SK-N-SH (cell line): ENCODE data around the gene FOSB. TPM values are rescaled to one million over a fixed set of nuclear protein-coding genes. Genes with fewer than 3 reads are reported as not detected.

Experiments used
- CTCF ChIA-PET: fragments of 300-600, 350-600 bp; formaldehyde crosslinking; extraction: SDS; loops from one replicate; lab custom pipeline; 2021; lab: Yijun Ruan, JAX
- POLR2A ChIA-PET: fragments of 350-600 bp; sonication (Branson Sonifier 250); formaldehyde crosslinking; extraction: SDS; loops from one replicate; lab custom pipeline; 2020; ENCODE audit warnings: antibody characterized with exemption, inconsistent platforms; lab: Yijun Ruan, JAX
- DNase-seq: peaks from one replicate; pipeline ENCODE4 v3.0.0; 2012
- H2AFZ ChIP-seq: fragments of 200-600 bp; sonication (generic); 2 replicates; pipeline ENCODE4 v1.8.1; 2016; ENCODE audit warnings: antibody characterized with exemption, mild to moderate bottlenecking, low read depth
- H3F3A ChIP-seq: fragments of 200-600 bp; sonication (generic); replicated peaks from 2 replicates; pipeline ENCODE3; 2016; ENCODE audit warnings: antibody characterized with exemption, mild to moderate bottlenecking; ENCODE audit not compliant: insufficient read depth
- H3K27ac ChIP-seq, 2 experiments: fragments of 200-500 bp in 1 of 2; fragments of 200-600 bp in 1 of 2; sonication (Bioruptor generic) in 1 of 2; sonication (generic), shearing (Covaris generic) in 1 of 2; 2 replicates each; pipeline versions ENCODE4 v1.5.1 to v1.6.1; 2014 to 2016; ENCODE audit warnings: low read depth in 2 of 2, inconsistent platforms in 1 of 2, low read length in 1 of 2, mild to moderate bottlenecking in 1 of 2, mixed read lengths in 1 of 2
- H3K27me3 ChIP-seq: fragments of 200-600 bp; sonication (generic), shearing (Covaris generic); 2 replicates; pipeline ENCODE4 v1.6.1; 2016; ENCODE audit warnings: mixed run types; ENCODE audit not compliant: insufficient read depth
- H3K36me3 ChIP-seq, 2 experiments: fragments of 200-500 bp in 1 of 2; fragments of 200-600 bp in 1 of 2; sonication (Bioruptor generic) in 1 of 2; sonication (generic) in 1 of 2; replicated peaks in 1 of 2; 2 replicates each; pipeline versions ENCODE3 to v1.5.1; 2014 to 2016; ENCODE audit warnings: low read length in 1 of 2, mild to moderate bottlenecking in 1 of 2; ENCODE audit not compliant: insufficient read depth in 2 of 2, control insufficient read depth in 1 of 2
- H3K4me1 ChIP-seq, 2 experiments: fragments of 200-500 bp in 1 of 2; fragments of 200-600 bp in 1 of 2; sonication (Bioruptor generic) in 1 of 2; sonication (generic), shearing (Covaris generic) in 1 of 2; 2 replicates each; pipeline versions ENCODE4 v1.5.1 to v1.6.1; 2014 to 2016; ENCODE audit warnings: low read depth in 1 of 2, low read length in 1 of 2, mixed run types in 1 of 2; ENCODE audit not compliant: insufficient read depth in 2 of 2, control insufficient read depth in 1 of 2
- H3K4me2 ChIP-seq: fragments of 200-600 bp; sonication (generic), shearing (Covaris generic); 2 replicates; pipeline ENCODE4 v1.6.1; 2017; ENCODE audit warnings: mixed run types
- H3K4me3 ChIP-seq, 2 experiments: fragments of 200-500 bp in 1 of 2; fragments of 200-600 bp in 1 of 2; sonication (Bioruptor generic) in 1 of 2; sonication (generic), shearing (Covaris generic) in 1 of 2; 2 replicates each; pipeline versions ENCODE4 v1.5.1 to v1.8.1; 2014 to 2016; ENCODE audit warnings: low read depth in 2 of 2, inconsistent platforms in 1 of 2, low read length in 1 of 2, mild to moderate bottlenecking in 1 of 2, mixed read lengths in 1 of 2, moderate library complexity in 1 of 2
- H3K79me2 ChIP-seq: fragments of 200-600 bp; sonication (generic); 2 replicates; pipeline ENCODE4 v1.8.1; 2017; ENCODE audit warnings: mild to moderate bottlenecking; ENCODE audit not compliant: insufficient read depth
- H3K9ac ChIP-seq: fragments of 200-600 bp; sonication (generic); 2 replicates; pipeline ENCODE4 v1.6.1; 2017; ENCODE audit warnings: mixed run types
- H3K9me2 ChIP-seq: fragments of 200-600 bp; sonication (generic); 2 replicates; pipeline ENCODE4 v1.6.1; 2017; ENCODE audit warnings: mixed run types
- H3K9me3 ChIP-seq: fragments of 200-600 bp; sonication (generic); 2 replicates; pipeline ENCODE4 v1.6.1; 2017; ENCODE audit warnings: mixed run types, mild to moderate bottlenecking, moderate library complexity
- H4K20me1 ChIP-seq: fragments of 200-600 bp; sonication (generic); 2 replicates; pipeline ENCODE4 v1.6.1; 2017; ENCODE audit warnings: mild to moderate bottlenecking, mixed run types; ENCODE audit not compliant: insufficient read depth
- ELF1 ChIP-seq: IDR thresholded peaks from 2 replicates; pipeline ENCODE4 v1.4.0; 2012
- EP300 ChIP-seq, 2 experiments: IDR thresholded peaks; 2 replicates each; pipeline versions ENCODE4 v1.4.0 to v1.6.1; 2012; ENCODE audit warnings: borderline replicate concordance in 1 of 2, low read depth in 1 of 2, low read length in 1 of 2
- FOSL2 ChIP-seq: IDR thresholded peaks from 2 replicates; pipeline ENCODE4 v1.4.0; 2012; ENCODE audit warnings: low read depth, mild to moderate bottlenecking, moderate library complexity, borderline replicate concordance
- FOXJ3 ChIP-seq: sonication (generic); formaldehyde crosslinking; IDR thresholded peaks from 2 replicates; pipeline ENCODE4 v1.5.1; 2020; ENCODE audit warnings: mild to moderate bottlenecking, missing genetic modification reagents
- GATA2 ChIP-seq: sonication (generic); formaldehyde crosslinking; IDR thresholded peaks from 2 replicates; pipeline ENCODE4 v1.5.0; 2020; ENCODE audit warnings: mild to moderate bottlenecking, missing genetic modification reagents
- MEF2A ChIP-seq: IDR thresholded peaks from 2 replicates; pipeline ENCODE4 v1.4.0; 2012; ENCODE audit warnings: low read depth, borderline replicate concordance
- MXI1 ChIP-seq: IDR thresholded peaks from 2 replicates; pipeline ENCODE4 v1.6.1; 2012; ENCODE audit warnings: mild to moderate bottlenecking, low read depth, low read length, improper control_type of control experiment
- NRF1 ChIP-seq: IDR thresholded peaks from 2 replicates; pipeline ENCODE4 v1.6.1; 2012; ENCODE audit warnings: low read depth, mild to moderate bottlenecking, low read length
- POLR2AphosphoS5 ChIP-seq: IDR thresholded peaks from 2 replicates; pipeline ENCODE4 v1.6.1; 2012; ENCODE audit warnings: low read depth, low read length
- RCOR1 ChIP-seq: fragments of 150-350 bp; IDR thresholded peaks from 2 replicates; pipeline ENCODE4 v1.6.1; 2017; ENCODE audit warnings: antibody characterized with exemption, low read length
- REST ChIP-seq: IDR thresholded peaks from 2 replicates; pipeline ENCODE4 v1.6.1; 2012; ENCODE audit warnings: mild to moderate bottlenecking, low read depth, low read length, moderate library complexity
- RXRA ChIP-seq: IDR thresholded peaks from 2 replicates; pipeline ENCODE4 v1.4.0; 2012; ENCODE audit warnings: low read depth, mild to moderate bottlenecking, borderline replicate concordance
- TEAD4 ChIP-seq: IDR thresholded peaks from 2 replicates; pipeline ENCODE4 v1.4.0; 2012; ENCODE audit warnings: mild to moderate bottlenecking, borderline replicate concordance; ENCODE audit not compliant: insufficient read depth
- USF1 ChIP-seq: IDR thresholded peaks from 2 replicates; pipeline ENCODE4 v1.4.0; 2012; ENCODE audit warnings: low read depth, borderline replicate concordance
- USF2 ChIP-seq: fragments of 150-350 bp; IDR thresholded peaks from 2 replicates; pipeline ENCODE4 v1.6.1; 2017; ENCODE audit warnings: antibody characterized with exemption, low read length, low read depth, borderline replicate concordance
- ZBTB33 ChIP-seq: IDR thresholded peaks from 2 replicates; pipeline ENCODE4 v1.4.0; 2012; ENCODE audit warnings: low read depth, borderline replicate concordance
- WGBS: methylation state at CpG from one replicate; pipeline ENCODE4 v1.1.6; 2017; ENCODE audit warnings: low lambda C conversion rate; 5-methylcytosine and 5-hydroxymethylcytosine counted together
- polyA plus RNA-seq, 3 experiments: library from polyadenylated mRNA; depleted of rRNA; stranded (reverse); fragments of >200 nt; gene quantifications; 2 replicates each; pipeline ENCODE4 v1.2.3, GENCODE V29; 2012
- TF ChIP-seq, protein P1 (sequence below): fragments of 200-600 bp; sonication (generic); IDR thresholded peaks from 2 replicates; pipeline ENCODE4 v1.6.1; 2017; ENCODE audit warnings: antibody characterized with exemption, mild to moderate bottlenecking, moderate library complexity
- TF ChIP-seq, protein P2 (sequence below): IDR thresholded peaks from 2 replicates; pipeline ENCODE4 v1.4.0; 2012; ENCODE audit warnings: low read depth

FOSB gene
- polyA plus RNA-seq, 1 of the 3 experiments (the other 2 are of a cell fraction), result 78.2 TPM

GRCh38 chr19:45515081-45515624 is 47.4 kb downstream of the FOSB start:
- CTCF ChIA-PET, result interaction anchor here (0.7 to 1.3 kb wide), 5 partner anchors 9 to 128 kb away, joined by 3 to 5 read pairs (median 4); no protein-coding TSS in a partner anchor
- DNase-seq, result no peak
- H3K9me3 ChIP-seq, result no peaks in the 10 kb centered on the region
- no peak overlapping the region for H3K27ac ChIP-seq
- H2AFZ ChIP-seq, result no peak overlapping the region
- peaks cover 3% of the 10 kb centered on the region for H3F3A ChIP-seq
- peaks cover 4 to 5% of the 10 kb centered on the region in 2 experiments for H3K36me3 ChIP-seq
- no peaks in the 10 kb centered on the region for H3K9me2 ChIP-seq
- H4K20me1 ChIP-seq, result peaks cover 72% of the 10 kb centered on the region
- H3K4me3 ChIP-seq, result no peak overlapping the region
- no peaks in the 10 kb centered on the region for H3K27me3 ChIP-seq
- H3K9ac ChIP-seq, result no peak overlapping the region
- no peak overlapping the region for H3K4me2 ChIP-seq
- peaks cover 84% of the 10 kb centered on the region for H3K79me2 ChIP-seq
- TF ChIP-seq EP300 (IDR thresholded peaks at IDR 0.05; ENCODE audit: borderline replicate concordance in 1 of 2, low read depth in 1 of 2, low read length in 1 of 2), result no peak
- no peak for TF ChIP-seq ELF1
- TF ChIP-seq GATA2, result no peak
- no peak for TF ChIP-seq REST
- TF ChIP-seq, protein P1, sequence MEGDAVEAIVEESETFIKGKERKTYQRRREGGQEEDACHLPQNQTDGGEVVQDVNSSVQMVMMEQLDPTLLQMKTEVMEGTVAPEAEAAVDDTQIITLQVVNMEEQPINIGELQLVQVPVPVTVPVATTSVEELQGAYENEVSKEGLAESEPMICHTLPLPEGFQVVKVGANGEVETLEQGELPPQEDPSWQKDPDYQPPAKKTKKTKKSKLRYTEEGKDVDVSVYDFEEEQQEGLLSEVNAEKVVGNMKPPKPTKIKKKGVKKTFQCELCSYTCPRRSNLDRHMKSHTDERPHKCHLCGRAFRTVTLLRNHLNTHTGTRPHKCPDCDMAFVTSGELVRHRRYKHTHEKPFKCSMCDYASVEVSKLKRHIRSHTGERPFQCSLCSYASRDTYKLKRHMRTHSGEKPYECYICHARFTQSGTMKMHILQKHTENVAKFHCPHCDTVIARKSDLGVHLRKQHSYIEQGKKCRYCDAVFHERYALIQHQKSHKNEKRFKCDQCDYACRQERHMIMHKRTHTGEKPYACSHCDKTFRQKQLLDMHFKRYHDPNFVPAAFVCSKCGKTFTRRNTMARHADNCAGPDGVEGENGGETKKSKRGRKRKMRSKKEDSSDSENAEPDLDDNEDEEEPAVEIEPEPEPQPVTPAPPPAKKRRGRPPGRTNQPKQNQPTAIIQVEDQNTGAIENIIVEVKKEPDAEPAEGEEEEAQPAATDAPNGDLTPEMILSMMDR, result no peak
- no peak for TF ChIP-seq FOXJ3 (CRISPR knock-in tag)
- TF ChIP-seq USF1, result no peak
- TF ChIP-seq, protein P2, sequence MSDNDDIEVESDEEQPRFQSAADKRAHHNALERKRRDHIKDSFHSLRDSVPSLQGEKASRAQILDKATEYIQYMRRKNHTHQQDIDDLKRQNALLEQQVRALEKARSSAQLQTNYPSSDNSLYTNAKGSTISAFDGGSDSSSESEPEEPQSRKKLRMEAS, result no peak
- TF ChIP-seq MXI1, result no peak
- TF ChIP-seq RCOR1, result no peak
- TF ChIP-seq RXRA, result no peak
- TF ChIP-seq FOSL2, result no peak
- no peak for TF ChIP-seq ZBTB33
- TF ChIP-seq POLR2AphosphoS5, result no peak
- no peak for TF ChIP-seq USF2
- no peak for TF ChIP-seq MEF2A
- TF ChIP-seq NRF1, result no peak
- TF ChIP-seq TEAD4, result no peak
- no peaks in the 10 kb centered on the region for H3K4me1 ChIP-seq
- WGBS, result 96% methylated on average over 10 of the region's 10 CpGs
- POLR2A ChIA-PET, result no interaction called here
